ENCODE data around the gene SPOP.
"Not testable (repeated sequence)": the region's sequence is repeated elsewhere in the genome, so short reads cannot be mapped to it uniquely, and the experiment has no call there.

SPOP gene

GRCh38 chr17:49647256-49647585, 30.7 kb downstream of the SPOP start:
- DNase-seq: no peak

DNA sequence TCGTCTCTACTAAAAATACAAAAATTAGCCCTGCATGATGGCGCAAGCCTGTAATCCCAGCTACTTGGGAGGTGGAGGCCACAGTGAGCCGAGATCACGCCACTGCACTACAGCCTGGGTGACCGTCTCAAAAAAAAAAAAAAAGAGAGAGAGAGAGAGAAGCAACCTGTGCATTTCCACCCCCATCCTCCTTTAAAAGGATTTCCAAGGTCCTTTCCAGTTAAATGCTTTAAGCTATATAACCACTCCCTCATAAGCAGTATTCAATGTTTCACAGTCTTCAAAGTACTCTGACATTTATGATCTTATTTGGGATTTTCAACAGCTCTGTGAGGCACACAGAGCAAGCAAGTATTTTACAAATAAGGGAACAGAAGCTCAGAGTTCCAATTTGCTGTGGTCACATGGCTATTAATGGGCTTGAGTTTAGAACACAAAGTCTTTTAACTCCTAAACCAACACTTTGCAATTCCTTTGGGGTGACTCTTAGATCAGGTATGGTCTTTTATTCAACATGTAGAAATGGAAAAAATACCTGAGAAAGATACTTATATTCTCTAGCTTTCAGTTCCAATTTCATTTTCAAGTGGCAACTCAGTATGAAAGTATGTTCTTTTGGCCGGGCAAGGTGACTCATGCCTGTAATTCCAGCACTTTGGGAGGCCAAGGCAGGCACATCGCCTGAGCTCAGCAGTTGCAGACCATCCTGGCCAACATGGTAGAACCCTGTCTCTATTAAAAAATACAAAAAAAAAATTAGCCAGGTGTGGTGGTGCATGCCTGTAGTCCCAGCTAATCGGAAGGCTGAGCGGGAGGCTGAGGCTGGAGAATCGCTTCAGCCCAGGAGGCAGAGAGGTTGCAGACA, 31.3 kb downstream of the SPOP start:
- no peak for DNase-seq

GRCh38 chr17:49646056-49646390, 31.9 kb downstream of the SPOP start:
- not testable (repeated sequence) for DNase-seq

- DNase-seq: no peak
Observed at GRCh38 chr17:49645654-49646053, 32.2 kb downstream of the SPOP start.

DNA sequence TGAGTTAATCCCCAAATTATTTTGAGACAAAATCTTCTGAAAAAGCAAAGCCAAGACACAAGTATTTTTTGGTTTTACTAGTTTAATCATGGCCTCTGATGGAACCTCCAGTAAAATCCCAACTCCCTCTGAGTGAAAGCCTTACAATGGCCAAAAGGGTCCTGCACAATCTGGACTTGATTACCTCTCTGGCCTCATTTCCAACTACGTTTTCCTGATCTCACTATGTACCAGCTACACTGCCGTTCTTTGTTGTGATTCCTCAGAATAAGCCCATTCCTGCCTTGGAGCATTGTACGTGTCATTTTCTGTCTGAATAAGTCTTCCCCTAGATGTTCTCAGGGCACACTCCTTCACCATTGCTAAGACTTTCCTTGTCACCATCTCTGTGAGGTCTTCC, 37.3 kb downstream of the SPOP start:
- no peak for DNase-seq

- DNase-seq: no peak
Observed at GRCh38 chr17:49638818-49639217, 39.1 kb downstream of the SPOP start.

- DNase-seq: no peak
Observed at GRCh38 chr17:49637739-49638138, 40.2 kb downstream of the SPOP start.

DNA sequence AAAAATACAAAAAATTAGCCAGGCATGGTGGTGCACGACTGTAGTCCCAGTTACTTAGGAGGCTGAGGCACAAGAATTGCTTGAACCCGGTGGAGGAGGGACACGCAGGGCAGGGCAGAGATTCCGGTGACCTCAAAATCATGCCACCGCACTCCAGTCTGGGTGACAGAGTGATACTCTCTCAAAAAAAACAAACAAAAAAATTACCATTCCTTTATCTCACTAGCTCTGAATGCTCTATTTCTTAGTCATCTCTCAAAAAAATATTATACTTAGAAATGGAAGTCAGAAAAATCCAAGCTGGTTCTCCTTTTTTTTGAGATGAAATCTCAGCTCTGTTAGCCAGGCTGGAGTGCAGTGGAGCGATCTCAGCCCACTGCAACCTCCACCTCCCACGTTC, 40.8 kb downstream of the SPOP start:
- DNase-seq: no peak

GRCh38 chr17:49635121-49635520, 42.8 kb downstream of the SPOP start:
- DNase-seq: no peak

DNA sequence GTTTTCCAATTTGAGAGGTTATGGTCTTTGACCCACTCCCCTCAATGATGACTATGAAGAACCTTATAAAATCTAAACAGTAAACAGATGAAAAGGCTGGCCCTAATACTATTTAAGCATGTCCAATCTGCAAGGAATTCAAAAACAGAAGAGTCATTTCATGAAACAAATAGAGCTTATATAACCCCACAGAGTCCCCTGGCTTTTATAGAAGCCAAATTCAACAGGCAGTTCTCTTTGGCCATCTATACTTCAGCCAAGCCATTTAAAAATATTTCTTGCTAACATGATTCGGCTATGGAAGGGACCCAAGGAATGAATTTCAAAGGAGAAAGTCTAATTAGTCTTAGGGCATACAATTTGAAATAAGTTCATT, 43.4 kb downstream of the SPOP start:
- DNase-seq: peak in 1 of 14 donors; percentile 36

DNA sequence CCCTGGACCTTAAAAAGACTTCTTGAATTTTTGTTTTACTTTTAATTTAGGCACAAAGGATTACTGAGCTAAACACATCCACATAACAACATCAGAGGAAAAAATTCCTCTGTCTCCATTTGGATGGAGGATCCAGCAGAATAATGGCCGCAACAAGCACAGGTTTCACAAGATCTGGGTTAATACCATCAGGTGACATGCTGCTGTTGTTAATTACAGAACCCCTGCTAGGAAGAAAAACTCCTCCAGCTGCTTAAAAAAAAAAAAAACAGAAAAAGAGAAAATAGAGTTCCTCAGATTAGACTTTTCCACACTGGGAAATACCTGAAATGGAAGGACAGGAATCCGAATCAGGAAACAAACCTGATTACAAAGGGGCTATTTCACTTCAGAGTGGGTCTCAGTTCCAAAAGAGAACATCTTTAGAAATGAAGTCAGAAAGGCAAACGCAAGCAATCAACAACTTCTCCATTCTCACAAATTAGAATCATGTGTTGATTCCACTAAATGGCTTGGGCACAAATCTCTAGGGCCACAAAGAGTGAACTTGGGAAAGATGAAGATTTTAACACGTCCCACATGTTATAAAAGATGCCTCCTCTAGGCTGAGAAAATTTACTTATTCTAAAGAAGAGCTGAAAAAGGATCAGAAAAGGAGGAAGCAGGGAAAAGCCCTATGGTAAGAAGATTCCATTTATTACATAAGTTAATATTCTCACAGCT, 44.0 kb downstream of the SPOP start:
- peak in 1 of 14 donors; percentile 29 for DNase-seq

DNA sequence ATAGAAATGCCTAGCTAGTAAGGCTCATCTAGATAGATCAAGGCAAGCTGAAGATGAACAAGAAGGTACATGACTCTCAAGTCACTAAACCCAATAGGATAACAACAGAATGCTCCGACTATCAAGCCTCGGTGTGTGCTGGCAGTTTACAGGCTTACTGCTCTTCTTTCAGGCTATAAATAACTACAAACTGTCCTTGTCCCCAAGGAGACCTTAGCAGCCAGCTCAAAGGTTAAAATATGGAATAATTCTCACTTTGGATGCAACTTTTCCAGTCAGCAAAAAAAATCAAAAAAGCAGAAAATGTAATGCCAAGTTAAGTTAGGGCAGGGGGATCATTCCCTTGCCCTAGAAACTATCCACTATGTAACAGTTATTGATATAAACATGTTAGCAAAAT, 44.6 kb downstream of the SPOP start:
- DNase-seq: peak in 1 of 14 donors; percentile 56

GRCh38 chr17:49632201-49632600, 45.7 kb downstream of the SPOP start:
- DNase-seq: no peak

- no peak for DNase-seq
Observed at GRCh38 chr17:49631496-49631895, 46.4 kb downstream of the SPOP start.

DNA sequence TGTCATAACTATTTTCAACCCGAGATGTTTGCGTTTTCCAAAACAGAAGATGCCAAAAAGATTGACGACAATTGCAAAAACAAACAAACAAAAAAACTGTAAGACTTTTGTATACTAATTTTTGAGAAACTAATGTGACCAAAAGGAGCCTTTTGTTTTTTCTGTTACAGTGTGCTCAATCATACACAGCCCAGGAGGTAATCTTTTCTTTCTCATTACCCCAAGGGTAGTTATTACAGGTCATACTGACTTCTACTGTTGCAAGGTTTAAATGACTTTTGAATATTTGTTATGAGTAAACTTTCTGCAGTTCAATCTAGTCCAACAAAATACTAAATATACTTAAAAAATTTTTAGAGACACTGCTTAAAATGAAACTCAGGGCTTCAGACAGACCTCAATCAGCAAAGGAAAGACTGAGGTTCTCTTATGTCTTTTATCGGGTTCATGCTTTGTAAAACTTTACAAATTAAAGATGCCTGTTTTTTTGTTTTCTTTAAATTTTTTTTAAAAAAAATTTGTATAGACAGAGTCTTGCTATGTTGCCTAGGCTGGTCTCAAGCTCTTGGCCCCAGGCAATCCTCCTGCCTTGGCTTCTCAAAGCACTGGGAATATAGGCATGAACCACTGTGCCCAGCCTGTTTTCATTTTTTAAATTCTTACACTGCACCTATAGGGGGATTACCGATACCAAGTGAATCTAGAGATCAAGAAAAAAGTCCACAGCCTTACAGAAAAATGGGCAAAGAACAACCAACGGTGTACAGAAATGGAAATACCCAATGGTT, 47.6 kb downstream of the SPOP start:
- DNase-seq: no peak

DNA sequence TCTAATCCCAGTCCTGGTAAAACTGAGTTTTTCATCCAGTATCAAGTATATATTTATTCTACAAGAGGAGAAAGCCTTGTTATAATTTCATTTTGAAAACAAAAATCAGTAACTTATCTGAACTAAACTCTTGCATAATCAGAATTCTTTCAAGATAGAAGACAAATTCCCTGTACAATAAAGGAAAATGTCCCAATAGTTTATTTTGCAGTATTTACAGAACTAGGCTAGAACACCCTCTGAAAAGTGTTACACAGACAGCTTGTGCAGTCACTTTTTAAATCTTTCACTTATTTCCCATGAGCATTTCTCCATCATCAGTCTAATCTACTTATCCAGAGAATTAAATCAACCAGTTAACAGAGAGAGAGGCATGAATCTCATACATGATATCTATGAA, 48.5 kb downstream of the SPOP start:
- no peak for DNase-seq

- no peak for DNase-seq
Observed at GRCh38 chr17:49624896-49625295, 53.0 kb downstream of the SPOP start.

DNA sequence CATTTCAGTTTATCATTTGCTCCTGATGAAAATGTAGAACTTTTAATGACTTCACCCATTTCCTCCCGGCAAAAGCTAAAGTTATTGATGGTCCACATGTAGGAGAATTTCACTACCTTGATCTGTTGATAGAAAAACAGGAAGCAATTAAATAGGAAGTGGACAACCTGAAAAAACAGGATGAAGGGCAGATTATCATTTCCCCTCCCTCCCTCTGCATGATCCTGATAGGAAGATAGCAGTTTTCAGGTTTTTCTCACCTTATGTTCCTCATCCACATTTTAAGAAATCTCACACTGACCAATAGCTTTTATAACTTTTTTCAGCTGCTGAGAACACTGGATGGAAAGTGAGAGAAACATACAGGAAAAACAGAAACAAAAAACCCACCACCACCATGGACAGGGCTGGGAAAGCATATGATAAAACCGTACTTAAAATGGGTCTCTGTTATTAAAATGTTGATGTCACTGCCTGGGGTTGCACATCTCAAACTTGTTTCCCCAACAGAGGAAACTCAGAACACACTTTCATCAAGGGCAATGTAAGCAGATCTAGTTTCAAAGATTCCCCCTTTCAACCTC, 55.9 kb downstream of the SPOP start:
- no peak for DNase-seq

DNA sequence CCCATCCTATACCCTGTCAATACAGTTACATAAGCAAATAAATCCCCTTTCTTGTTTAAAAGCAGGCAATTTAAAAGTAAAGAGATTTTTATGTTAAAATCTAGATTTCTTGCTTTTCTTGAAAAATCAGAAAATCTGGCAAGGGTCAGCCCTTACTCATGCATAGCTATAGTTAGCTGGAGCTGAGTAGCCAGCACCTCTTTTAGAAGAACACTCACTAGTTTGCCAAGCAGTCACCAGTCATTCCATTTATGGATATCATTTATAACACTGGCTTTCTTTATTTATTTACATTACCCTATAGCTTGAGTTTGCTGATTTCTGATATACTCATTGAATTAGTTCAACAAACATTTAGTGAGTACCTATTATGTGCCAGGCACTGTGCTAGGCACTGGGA, 56.5 kb downstream of the SPOP start:
- no peak for DNase-seq

- DNase-seq: no peak
Observed at GRCh38 chr17:49618028-49618611, 59.8 kb downstream of the SPOP start.

- peak in 1 of 14 donors; percentile 61 for DNase-seq
Observed at GRCh38 chr17:49616601-49617131, 61.2 kb downstream of the SPOP start.

GRCh38 chr17:49616086-49616485, 61.8 kb downstream of the SPOP start:
- peak in 1 of 14 donors; percentile 14 for DNase-seq
